OCI-LY3 (cell line): ENCODE results near the gene ADM5.

Experiments
- H2AFZ ChIP-seq: fragments of 200-600, 300-600 bp; shearing (Covaris generic); 2 replicates; pipeline ENCODE4 v1.6.0; 2014; ENCODE audit warnings: antibody characterized with exemption, low read depth, low read length
- H3K27ac ChIP-seq: fragments of 200-600, 300-600 bp; sonication (generic); 2 replicates; pipeline ENCODE4 v1.5.1; 2014; ENCODE audit warnings: mild to moderate bottlenecking, low read length, moderate library complexity, mixed read lengths
- H3K27me3 ChIP-seq: fragments of 200-600, 300-600 bp; sonication (generic); 2 replicates; pipeline ENCODE4 v1.6.1; 2014; ENCODE audit warnings: low read depth, low read length, mixed read lengths
- H3K36me3 ChIP-seq: fragments of 200-600, 300-600 bp; sonication (generic); replicated peaks from 2 replicates; pipeline ENCODE3; 2014; ENCODE audit warnings: low read depth, low read length, mixed read lengths
- H3K4me1 ChIP-seq: fragments of 300-600, 200-600 bp; sonication (generic); 2 replicates; pipeline ENCODE4 v1.6.1; 2014; ENCODE audit warnings: low read length, mixed read lengths
- H3K4me2 ChIP-seq: fragments of 200-600, 300-600 bp; sonication (generic); 2 replicates; pipeline ENCODE4 v1.6.1; 2014; ENCODE audit warnings: low read length, mixed read lengths
- H3K4me3 ChIP-seq: fragments of 300-600, 200-600 bp; sonication (generic); 2 replicates; pipeline ENCODE4 v1.5.1; 2014; ENCODE audit warnings: antibody characterized with exemption, mild to moderate bottlenecking, low read length, moderate library complexity
- H3K79me2 ChIP-seq: fragments of 300-600, 200-600 bp; shearing (Covaris generic); 2 replicates; pipeline ENCODE4 v1.6.1; 2014; ENCODE audit warnings: mild to moderate bottlenecking, low read length, mixed read lengths
- H3K9ac ChIP-seq: fragments of 300-600, 200-600 bp; shearing (Covaris generic); 2 replicates; pipeline ENCODE4 v1.6.0; 2014; ENCODE audit warnings: mild to moderate bottlenecking, low read length, moderate library complexity
- H3K9me3 ChIP-seq: fragments of 200-600, 300-600 bp; shearing (Covaris generic); 2 replicates; pipeline ENCODE4 v1.6.1; 2014; ENCODE audit warnings: low read length, mixed read lengths; ENCODE audit not compliant: insufficient read depth
- H4K20me1 ChIP-seq: fragments of 200-600, 300-600 bp; sonication (generic); 2 replicates; pipeline ENCODE4 v1.6.1; 2016; ENCODE audit warnings: low read length, mixed read lengths; ENCODE audit not compliant: insufficient read depth
- EZH2phosphoT487 ChIP-seq: fragments of 200-600 bp; shearing (Covaris generic); IDR thresholded peaks from 2 replicates; pipeline ENCODE4 v1.6.1; 2018; ENCODE audit warnings: antibody characterized with exemption, mixed run types, low read depth
- TF ChIP-seq, protein P1 (sequence below): fragments of 200-600, 300-600 bp; sonication (generic); IDR thresholded peaks from 2 replicates; pipeline ENCODE4 v1.5.1; 2014; ENCODE audit warnings: antibody characterized with exemption, low read length, low read depth

The ADM5 gene

DNA sequence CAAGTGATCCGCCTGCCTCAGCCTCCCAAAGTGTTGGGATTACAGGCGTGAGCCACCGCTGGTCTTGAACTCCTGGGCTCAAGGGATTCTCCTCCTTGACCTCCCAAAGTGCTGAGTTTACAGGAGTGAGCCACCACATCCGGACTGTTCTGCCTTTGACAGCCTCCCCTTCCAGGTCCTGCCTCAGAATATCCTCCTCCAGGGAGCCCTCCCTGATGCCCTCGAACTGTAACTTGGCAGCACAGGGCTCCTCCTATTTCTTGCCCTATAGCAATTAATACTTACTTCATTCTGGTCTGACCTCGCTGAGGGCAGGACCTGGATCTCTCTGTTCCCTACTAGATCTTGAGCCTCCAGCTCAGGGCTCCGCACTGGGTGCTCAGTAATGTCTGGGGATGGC lies 7.5 kb downstream of the ADM5 start:
- Histone ChIP-seq H3K36me3 (peaks cover 4% of the 10 kb centered on the region), H3K4me3 (no peak overlapping the region), H3K79me2 (no peaks in the 10 kb centered on the region), H3K27ac (no peak overlapping the region), H3K4me2 (no peak overlapping the region), H3K27me3 (no peaks in the 10 kb centered on the region), H4K20me1 (no peaks in the 10 kb centered on the region; the same call in 1 of the 2 replicates), H3K4me1 (no peaks in the 10 kb centered on the region), H3K9me3 (no peaks in the 10 kb centered on the region), H2AFZ (no peak overlapping the region), H3K9ac (no peak overlapping the region)
- TF ChIP-seq, protein P1, sequence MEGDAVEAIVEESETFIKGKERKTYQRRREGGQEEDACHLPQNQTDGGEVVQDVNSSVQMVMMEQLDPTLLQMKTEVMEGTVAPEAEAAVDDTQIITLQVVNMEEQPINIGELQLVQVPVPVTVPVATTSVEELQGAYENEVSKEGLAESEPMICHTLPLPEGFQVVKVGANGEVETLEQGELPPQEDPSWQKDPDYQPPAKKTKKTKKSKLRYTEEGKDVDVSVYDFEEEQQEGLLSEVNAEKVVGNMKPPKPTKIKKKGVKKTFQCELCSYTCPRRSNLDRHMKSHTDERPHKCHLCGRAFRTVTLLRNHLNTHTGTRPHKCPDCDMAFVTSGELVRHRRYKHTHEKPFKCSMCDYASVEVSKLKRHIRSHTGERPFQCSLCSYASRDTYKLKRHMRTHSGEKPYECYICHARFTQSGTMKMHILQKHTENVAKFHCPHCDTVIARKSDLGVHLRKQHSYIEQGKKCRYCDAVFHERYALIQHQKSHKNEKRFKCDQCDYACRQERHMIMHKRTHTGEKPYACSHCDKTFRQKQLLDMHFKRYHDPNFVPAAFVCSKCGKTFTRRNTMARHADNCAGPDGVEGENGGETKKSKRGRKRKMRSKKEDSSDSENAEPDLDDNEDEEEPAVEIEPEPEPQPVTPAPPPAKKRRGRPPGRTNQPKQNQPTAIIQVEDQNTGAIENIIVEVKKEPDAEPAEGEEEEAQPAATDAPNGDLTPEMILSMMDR, result no peak
- TF ChIP-seq EZH2phosphoT487, result no peak

DNA sequence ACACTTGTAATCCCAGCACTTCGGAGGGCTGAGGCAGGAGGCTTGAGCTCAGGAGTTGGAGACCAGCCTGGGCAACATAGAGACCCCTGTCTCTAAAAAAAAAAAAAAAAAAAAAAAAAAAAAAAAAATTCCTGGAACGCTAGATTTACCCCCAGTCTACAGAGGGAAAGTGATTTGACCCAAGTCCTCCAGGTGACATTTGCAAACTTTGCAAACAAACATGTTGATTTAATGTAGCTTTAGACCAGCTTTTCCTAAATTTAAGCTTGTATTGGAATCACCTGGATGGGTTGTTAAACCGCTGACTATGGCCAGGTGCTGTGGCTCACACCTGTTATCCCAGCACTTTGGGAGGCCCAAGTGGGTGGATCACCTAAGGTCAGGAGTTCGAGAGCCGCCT lies 10.0 kb downstream of the ADM5 start:
- no peaks in the 10 kb centered on the region for H3K4me1 ChIP-seq
- no peak overlapping the region for H3K27ac ChIP-seq
- H3K9ac ChIP-seq, result no peak overlapping the region
- H2AFZ ChIP-seq, result no peak overlapping the region
- H3K4me3 ChIP-seq, result no peak overlapping the region
- H3K4me2 ChIP-seq, result no peak overlapping the region
- TF ChIP-seq, protein P1, result no peak
- TF ChIP-seq EZH2phosphoT487, result no peak
- no peaks in the 10 kb centered on the region for H3K27me3 ChIP-seq
- H3K36me3 ChIP-seq, result no peaks in the 10 kb centered on the region
- no peaks in the 10 kb centered on the region for H3K9me3 ChIP-seq
- no peaks in the 10 kb centered on the region for H3K79me2 ChIP-seq
- no peaks in the 10 kb centered on the region for H4K20me1 ChIP-seq

DNA sequence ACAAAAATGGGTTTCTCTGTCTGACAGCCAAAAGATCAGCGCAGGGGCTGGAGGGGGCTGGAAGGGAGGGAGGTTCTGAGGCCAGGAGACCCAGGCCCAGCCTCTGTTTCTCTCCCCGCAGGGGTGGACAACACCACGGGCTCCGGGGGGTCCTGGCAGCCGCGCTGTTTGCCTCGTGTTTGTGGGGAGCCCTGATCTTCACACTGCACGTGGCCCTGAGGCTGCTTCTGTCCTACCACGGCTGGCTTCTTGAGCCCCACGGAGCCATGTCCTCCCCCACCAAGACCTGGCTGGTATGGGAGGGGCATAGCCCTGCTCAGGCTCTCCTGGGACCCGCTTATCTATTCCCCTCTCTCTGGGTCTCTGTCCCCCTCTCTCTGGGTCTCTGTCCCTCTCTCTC lies 11.2 kb downstream of the ADM5 start:
- no peaks in the 10 kb centered on the region for H3K36me3 ChIP-seq
- H3K79me2 ChIP-seq, result no peaks in the 10 kb centered on the region
- no peak overlapping the region for H3K9ac ChIP-seq
- H3K4me2 ChIP-seq, result no peak overlapping the region
- no peak overlapping the region for H3K4me3 ChIP-seq
- no peak for TF ChIP-seq EZH2phosphoT487
- TF ChIP-seq, protein P1, result no peak
- H4K20me1 ChIP-seq, result no peaks in the 10 kb centered on the region
- no peak overlapping the region for H2AFZ ChIP-seq
- no peaks in the 10 kb centered on the region for H3K27me3 ChIP-seq
- H3K4me1 ChIP-seq, result no peaks in the 10 kb centered on the region
- H3K27ac ChIP-seq, result no peak overlapping the region
- no peaks in the 10 kb centered on the region for H3K9me3 ChIP-seq

GRCh38 chr19:49701271-49701786 lies 11.9 kb downstream of the ADM5 start:
- Histone ChIP-seq H3K9ac (no peak overlapping the region), H3K4me2 (no peak overlapping the region), H3K4me1 (no peaks in the 10 kb centered on the region), H3K27ac (no peak overlapping the region), H2AFZ (no peak overlapping the region), H3K36me3 (no peaks in the 10 kb centered on the region), H3K79me2 (no peaks in the 10 kb centered on the region), H3K9me3 (no peaks in the 10 kb centered on the region), H3K27me3 (no peaks in the 10 kb centered on the region), H3K4me3 (no peak overlapping the region), H4K20me1 (no peaks in the 10 kb centered on the region)
- TF ChIP-seq, protein P1, result no peak
- TF ChIP-seq EZH2phosphoT487, result no peak
